GM23338 (cell line): ENCODE measurements around the gene RRP7A. TPM values are rescaled to one million over a fixed set of nuclear protein-coding genes. Genes with fewer than 3 reads are reported as not detected.

Experiments
- ATAC-seq: fragments of 200-7000 bp; cut with Tn5 transposase; 3 replicates; pipeline ENCODE4 v1.9.1; 2020
- DNase-seq: peaks from one replicate; pipeline ENCODE4 v3.0.0-alpha.2; 2015; ENCODE audit warnings: low spot score
- H2AFZ ChIP-seq: fragments of 200-600 bp; sonication (generic); 2 replicates; pipeline ENCODE4 v1.8.0; 2016; ENCODE audit warnings: antibody characterized with exemption, mild to moderate bottlenecking, moderate library complexity
- H3F3A ChIP-seq: fragments of 200-600 bp; sonication (generic); replicated peaks from 2 replicates; pipeline ENCODE4 v1.8.0; 2017; ENCODE audit warnings: antibody characterized with exemption, mixed run types, low read depth
- H3K27ac ChIP-seq: fragments of 200-600 bp; sonication (generic); 2 replicates; pipeline ENCODE4 v1.6.1; 2016; ENCODE audit warnings: low read depth
- H3K27me3 ChIP-seq: fragments of 200-600 bp; sonication (generic); 2 replicates; pipeline ENCODE4 v1.8.0; 2016; ENCODE audit warnings: mild to moderate bottlenecking, mixed run types, moderate library complexity; ENCODE audit not compliant: insufficient read depth
- H3K36me3 ChIP-seq: fragments of 200-600 bp; sonication (generic); 2 replicates; pipeline ENCODE4 v1.8.0; 2016; ENCODE audit warnings: mild to moderate bottlenecking; ENCODE audit not compliant: insufficient read depth
- H3K4me1 ChIP-seq: fragments of 200-600 bp; sonication (generic); 2 replicates; pipeline ENCODE4 v1.8.0; 2016; ENCODE audit warnings: mild to moderate bottlenecking, moderate library complexity; ENCODE audit not compliant: insufficient read depth
- H3K4me2 ChIP-seq: fragments of 200-600 bp; sonication (generic); 2 replicates; pipeline ENCODE4 v1.7.1; 2017; ENCODE audit warnings: mixed run types
- H3K4me3 ChIP-seq: fragments of 200-600 bp; sonication (generic); 2 replicates; pipeline ENCODE4 v1.6.1; 2016; ENCODE audit warnings: mixed run types
- H3K79me2 ChIP-seq: fragments of 200-600 bp; sonication (generic); replicated peaks from 2 replicates; pipeline ENCODE4 v1.8.0; 2017; ENCODE audit warnings: mild to moderate bottlenecking; ENCODE audit not compliant: insufficient read depth
- H3K9me2 ChIP-seq: fragments of 200-600 bp; sonication (generic); 2 replicates; pipeline ENCODE4 v1.8.0; 2017; ENCODE audit not compliant: insufficient read depth
- H4K20me1 ChIP-seq: fragments of 200-600 bp; sonication (generic); replicated peaks from 2 replicates; pipeline ENCODE4 v1.8.0; 2017; ENCODE audit warnings: mild to moderate bottlenecking; ENCODE audit not compliant: insufficient read depth
- H3K27ac Mint-ChIP-seq: 2 replicates; pipeline ENCODE4 v1.8.0; 2020; ENCODE audit warnings: inconsistent platforms, mild to moderate bottlenecking, moderate library complexity, mixed read lengths
- H3K27me3 Mint-ChIP-seq: 3 replicates; pipeline ENCODE4 v1.8.0; 2022; ENCODE audit warnings: low read depth, mild to moderate bottlenecking, moderate library complexity, mixed read lengths, inconsistent platforms; ENCODE audit not compliant: insufficient read depth, poor library complexity
- H3K36me3 Mint-ChIP-seq: 3 replicates; pipeline ENCODE4 v1.8.0; 2021; ENCODE audit warnings: low read depth, mild to moderate bottlenecking, inconsistent platforms, moderate library complexity, mixed read lengths
- H3K4me1 Mint-ChIP-seq: 3 replicates; pipeline ENCODE4 v1.8.0; 2020; ENCODE audit warnings: mild to moderate bottlenecking, inconsistent platforms, mixed read lengths
- H3K4me3 Mint-ChIP-seq: 3 replicates; pipeline ENCODE4 v1.8.0; 2021; ENCODE audit warnings: moderate library complexity, mild to moderate bottlenecking, inconsistent platforms, mixed read lengths
- H3K9me3 Mint-ChIP-seq: 3 replicates; pipeline ENCODE4 v1.8.0; 2020; ENCODE audit warnings: moderate library complexity, mild to moderate bottlenecking, inconsistent platforms, mixed read lengths
- CREB1 ChIP-seq: fragments of 250-450 bp; sonication (Bioruptor Pico); IDR thresholded peaks from 2 replicates; pipeline ENCODE4 v1.5.0; 2020; ENCODE audit warnings: low read depth, mild to moderate bottlenecking, moderate library complexity
- CTCF ChIP-seq, 2 experiments: fragments of 200-600 bp in 1 of 2; sonication (generic) in 1 of 2; conservative IDR thresholded peaks; 2 replicates each; pipeline versions ENCODE4 v1.5.1 to v1.6.1; 2016 to 2017; ENCODE audit warnings: antibody characterized with exemption in 2 of 2, low read depth in 2 of 2, mild to moderate bottlenecking in 2 of 2, moderate library complexity in 1 of 2
- ETS1 ChIP-seq: IDR thresholded peaks from 2 replicates; pipeline ENCODE4 v1.6.1; 2016; ENCODE audit warnings: antibody characterized with exemption
- EZH2 ChIP-seq: fragments of 200-600 bp; sonication (generic); IDR thresholded peaks from one replicate; pipeline ENCODE4 v1.8.0; 2017; ENCODE audit warnings: antibody characterized with exemption, mild to moderate bottlenecking, low read depth; ENCODE audit not compliant: unreplicated experiment
- EZH2phosphoT487 ChIP-seq: fragments of 200-600 bp; sonication (generic); IDR thresholded peaks from one replicate; pipeline ENCODE4 v1.8.1; 2018; ENCODE audit warnings: antibody characterized with exemption; ENCODE audit not compliant: unreplicated experiment
- JUNB ChIP-seq: IDR thresholded peaks from one replicate; pipeline ENCODE4 v1.6.1; 2016; ENCODE audit warnings: antibody characterized with exemption; ENCODE audit not compliant: unreplicated experiment
- NANOG ChIP-seq: IDR thresholded peaks from 2 replicates; pipeline ENCODE4 v1.6.1; 2016; ENCODE audit warnings: antibody characterized with exemption, borderline replicate concordance
- POLR2AphosphoS5 ChIP-seq: IDR thresholded peaks from 2 replicates; pipeline ENCODE4 v1.6.1; 2016; ENCODE audit warnings: antibody characterized with exemption, low read depth
- REST ChIP-seq: IDR thresholded peaks from one replicate; pipeline ENCODE4 v1.6.1; 2018; ENCODE audit warnings: antibody characterized with exemption; ENCODE audit not compliant: unreplicated experiment
- STAT1 ChIP-seq: IDR thresholded peaks from one replicate; pipeline ENCODE4 v1.6.1; 2016; ENCODE audit warnings: antibody characterized with exemption; ENCODE audit not compliant: unreplicated experiment
- ZNF114 ChIP-seq: fragments of 250-450 bp; sonication (Bioruptor Pico); IDR thresholded peaks from 2 replicates; pipeline ENCODE4 v1.5.0; 2020; ENCODE audit warnings: mild to moderate bottlenecking, moderate library complexity
- ZNF331 ChIP-seq: fragments of 250-450 bp; sonication (Bioruptor Pico); IDR thresholded peaks from 2 replicates; pipeline ENCODE4 v1.5.0; 2020; ENCODE audit warnings: low read depth, mild to moderate bottlenecking, moderate library complexity
- ZNF462 ChIP-seq: fragments of 250-450 bp; sonication (Bioruptor Pico); IDR thresholded peaks from 2 replicates; pipeline ENCODE4 v1.5.0; 2020; ENCODE audit warnings: mild to moderate bottlenecking, moderate library complexity
- polyA plus RNA-seq: library from polyadenylated mRNA; unstranded; fragments of >200 nt; fragmentation: Nextera tagmentation; extraction: Ambion mirVana; gene quantifications from 2 replicates; pipeline ENCODE4 v1.2.1, GENCODE V29; 2016
- total RNA-seq: library from RNA; depleted of rRNA; stranded (reverse); fragments of >200 nt; shearing (Covaris generic); gene quantifications from 2 replicates; pipeline ENCODE4 v1.2.3, GENCODE V29; 2014

The RRP7A gene
- total and polyA plus RNA-seq, 2 experiments from 2014 or later = 48.1 to 59.2 TPM

GRCh38 chr22:42462016-42462415 is 57.6 kb downstream of the RRP7A start (continued):
- TF ChIP-seq ZNF462 (CRISPR knock-in tag) = no peak
- no peak for TF ChIP-seq CTCF (conservative IDR thresholded peaks at IDR 0.05; ENCODE audit: low read depth in 2 of 2)

GRCh38 chr22:42461511-42461910 is 58.1 kb downstream of the RRP7A start:
- H4K20me1 ChIP-seq = no peaks in the 10 kb centered on the region; the same call in 1 of the 2 replicates
- no peak overlapping the region for H3K4me3 Mint-ChIP-seq
- no peaks in the 10 kb centered on the region for H3K27me3 ChIP-seq
- H3K27me3 Mint-ChIP-seq = peaks cover 22% of the 10 kb centered on the region
- ATAC-seq = peak; percentile 91
- H3K4me1 ChIP-seq = peaks cover 20% of the 10 kb centered on the region
- H2AFZ ChIP-seq = no peak overlapping the region
- no peaks in the 10 kb centered on the region for H3K79me2 ChIP-seq
- H3K36me3 ChIP-seq = no peaks in the 10 kb centered on the region
- H3K27ac Mint-ChIP-seq = no peak overlapping the region; the same call in 1 of the 2 replicates
- H3K9me2 ChIP-seq = no peaks in the 10 kb centered on the region
- H3K4me3 ChIP-seq = no peak overlapping the region
- TF ChIP-seq JUNB (no peak), EZH2 (no peak), NANOG (no peak), CREB1 (CRISPR knock-in tag) (no peak), EZH2phosphoT487 (no peak), STAT1 (no peak), ZNF114 (CRISPR knock-in tag) (no peak), POLR2AphosphoS5 (no peak), ETS1 (no peak), REST (no peak), ZNF331 (no peak)
- H3K9me3 Mint-ChIP-seq = no peaks in the 10 kb centered on the region; the same call in 2 of the 3 replicates
- no peak overlapping the region for H3K27ac ChIP-seq
- peaks cover 35% of the 10 kb centered on the region for H3K4me1 Mint-ChIP-seq
- peak; percentile 72 for DNase-seq
- H3K36me3 Mint-ChIP-seq = no peaks in the 10 kb centered on the region
- H3K4me2 ChIP-seq = no peak overlapping the region; the same call in 1 of the 2 replicates
- no peaks in the 10 kb centered on the region; the same call in 1 of the 2 replicates for H3F3A ChIP-seq
